ENCODE results near the gene DGCR2. TPM values are rescaled to one million over a fixed set of nuclear protein-coding genes. Genes with fewer than 3 reads are reported as not detected.

DGCR2 gene
- total RNA-seq, 1 experiment from 2014 or later, result 29.3 TPM

DNA sequence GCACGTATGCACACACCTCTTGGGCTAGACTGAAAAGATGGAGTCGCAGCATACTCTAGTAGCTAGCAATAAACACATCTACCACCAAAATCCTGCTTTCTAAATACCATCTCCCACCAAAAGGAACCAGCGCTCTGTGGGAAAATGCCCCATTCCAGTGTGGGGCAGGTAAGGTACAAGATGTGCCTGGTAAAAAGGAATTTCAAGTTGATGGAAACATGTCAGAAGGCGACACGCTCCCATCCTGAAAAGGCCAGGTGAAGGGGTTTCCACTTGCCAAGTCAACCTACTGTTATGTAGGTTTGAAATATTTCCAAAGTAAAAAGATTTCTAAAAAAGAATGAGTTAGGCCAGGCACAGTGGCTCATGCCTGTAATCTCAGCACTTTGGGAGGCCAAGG is 8.8 kb downstream of the DGCR2 start:
- no peak for DNase-seq
- Histone ChIP-seq H3K27ac (no peak overlapping the region), H3K4me1 (no peaks in the 10 kb centered on the region), H3K27me3 (no peaks in the 10 kb centered on the region), H3K36me3 (no peaks in the 10 kb centered on the region; the same call in none of the 2 replicates), H3K9me3 (replicated peaks) (no peaks in the 10 kb centered on the region), H3K4me3 (no peak overlapping the region)

DNA sequence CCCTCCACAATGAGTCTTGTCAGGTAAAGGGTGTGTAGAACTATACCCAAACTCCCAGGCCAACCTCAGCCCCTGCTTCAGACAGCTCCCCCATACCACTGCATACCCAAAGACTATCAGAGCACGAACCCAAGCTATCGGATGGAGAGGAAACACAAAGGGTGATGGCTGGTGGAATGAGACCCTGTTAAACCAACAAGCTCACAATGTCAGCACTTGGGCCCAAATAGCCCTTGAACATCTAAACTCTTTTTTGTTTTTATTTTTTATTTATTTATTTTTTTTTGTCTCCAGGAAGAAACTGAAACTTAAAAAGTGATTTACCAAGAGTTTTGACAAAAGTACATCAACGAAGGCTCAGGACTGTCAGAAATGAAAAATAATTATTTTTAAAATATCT is 10.6 kb downstream of the DGCR2 start:
- Histone ChIP-seq H3K36me3 (no peaks in the 10 kb centered on the region; the same call in none of the 2 replicates), H3K4me1 (peaks cover 17% of the 10 kb centered on the region), H3K27ac (no peak overlapping the region), H3K4me3 (no peak overlapping the region), H3K9me3 (replicated peaks) (no peaks in the 10 kb centered on the region), H3K27me3 (no peaks in the 10 kb centered on the region)
- no peak for DNase-seq

DNA sequence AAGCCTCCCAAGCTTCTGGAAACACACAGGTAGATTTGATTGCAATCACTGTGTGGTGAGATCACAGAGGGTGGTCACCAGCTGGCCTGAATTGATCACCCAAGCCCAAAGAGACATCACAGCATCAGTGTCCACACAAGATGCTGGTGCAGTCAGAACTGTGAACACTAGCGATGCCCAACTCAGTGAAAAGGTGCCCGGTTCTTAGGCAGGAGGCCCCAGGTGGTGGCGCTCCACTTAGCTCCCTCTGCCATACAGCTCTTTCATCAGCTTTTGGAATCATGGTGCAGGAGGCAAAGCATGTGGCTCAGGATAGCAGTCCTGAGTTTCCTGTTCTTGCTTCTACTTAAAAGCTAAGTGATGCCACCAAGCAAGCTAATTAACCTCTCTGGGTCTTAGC is 11.1 kb downstream of the DGCR2 start:
- no peak overlapping the region for H3K4me3 ChIP-seq
- H3K9me3 ChIP-seq (replicated peaks), result no peaks in the 10 kb centered on the region
- H3K27ac ChIP-seq, result no peak overlapping the region
- no peak for DNase-seq
- peaks cover 20% of the 10 kb centered on the region for H3K4me1 ChIP-seq
- no peaks in the 10 kb centered on the region; the same call in none of the 2 replicates for H3K36me3 ChIP-seq
- H3K27me3 ChIP-seq, result no peaks in the 10 kb centered on the region

DNA sequence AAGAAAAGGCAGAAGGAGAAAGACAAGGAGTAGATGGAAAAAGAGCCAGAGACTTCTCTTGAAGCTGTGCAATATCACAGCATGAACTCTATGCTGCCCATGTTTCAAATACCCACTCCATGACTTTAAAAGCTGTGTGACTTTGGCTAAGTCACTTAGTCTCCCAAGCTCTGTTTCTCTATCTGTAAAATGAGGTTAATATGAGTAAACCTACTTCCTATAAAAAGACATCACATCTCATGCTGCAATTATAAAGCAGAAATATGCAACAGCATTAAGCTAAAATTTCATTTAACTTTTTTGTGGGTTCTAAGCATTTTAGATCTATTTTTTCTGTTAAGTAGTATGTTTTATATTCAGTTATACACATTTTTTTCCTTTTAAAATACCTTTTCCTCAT is 11.6 kb downstream of the DGCR2 start:
- Histone ChIP-seq H3K27me3 (no peaks in the 10 kb centered on the region), H3K36me3 (no peaks in the 10 kb centered on the region; the same call in none of the 2 replicates), H3K4me1 (peaks cover 20% of the 10 kb centered on the region), H3K27ac (no peak overlapping the region), H3K9me3 (replicated peaks) (no peaks in the 10 kb centered on the region), H3K4me3 (no peak overlapping the region)
- DNase-seq, result no peak

DNA sequence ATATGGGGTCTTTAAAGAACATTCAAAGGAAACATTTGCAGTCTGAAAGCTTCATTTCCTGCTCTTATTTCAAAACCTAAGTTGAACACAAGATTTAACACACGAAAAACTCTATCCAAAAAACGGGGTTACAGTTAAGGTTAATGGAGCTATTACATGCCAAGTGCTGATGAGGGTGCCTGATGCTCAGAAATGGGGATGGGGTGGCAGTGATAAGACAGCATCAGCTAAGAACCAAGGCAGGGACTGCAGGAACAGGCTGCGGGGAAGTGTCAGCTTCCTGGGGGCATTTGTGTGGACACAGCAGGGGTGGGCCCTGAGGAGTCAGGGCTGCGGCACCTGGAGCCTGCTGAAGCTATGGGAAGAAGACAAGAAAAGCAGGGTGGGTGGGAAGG is 12.2 kb downstream of the DGCR2 start:
- Histone ChIP-seq H3K27me3 (no peaks in the 10 kb centered on the region), H3K4me1 (peaks cover 20% of the 10 kb centered on the region), H3K4me3 (no peak overlapping the region), H3K27ac (no peak overlapping the region), H3K9me3 (replicated peaks) (no peaks in the 10 kb centered on the region), H3K36me3 (no peaks in the 10 kb centered on the region; the same call in 1 of the 2 replicates)
- no peak for DNase-seq

DNA sequence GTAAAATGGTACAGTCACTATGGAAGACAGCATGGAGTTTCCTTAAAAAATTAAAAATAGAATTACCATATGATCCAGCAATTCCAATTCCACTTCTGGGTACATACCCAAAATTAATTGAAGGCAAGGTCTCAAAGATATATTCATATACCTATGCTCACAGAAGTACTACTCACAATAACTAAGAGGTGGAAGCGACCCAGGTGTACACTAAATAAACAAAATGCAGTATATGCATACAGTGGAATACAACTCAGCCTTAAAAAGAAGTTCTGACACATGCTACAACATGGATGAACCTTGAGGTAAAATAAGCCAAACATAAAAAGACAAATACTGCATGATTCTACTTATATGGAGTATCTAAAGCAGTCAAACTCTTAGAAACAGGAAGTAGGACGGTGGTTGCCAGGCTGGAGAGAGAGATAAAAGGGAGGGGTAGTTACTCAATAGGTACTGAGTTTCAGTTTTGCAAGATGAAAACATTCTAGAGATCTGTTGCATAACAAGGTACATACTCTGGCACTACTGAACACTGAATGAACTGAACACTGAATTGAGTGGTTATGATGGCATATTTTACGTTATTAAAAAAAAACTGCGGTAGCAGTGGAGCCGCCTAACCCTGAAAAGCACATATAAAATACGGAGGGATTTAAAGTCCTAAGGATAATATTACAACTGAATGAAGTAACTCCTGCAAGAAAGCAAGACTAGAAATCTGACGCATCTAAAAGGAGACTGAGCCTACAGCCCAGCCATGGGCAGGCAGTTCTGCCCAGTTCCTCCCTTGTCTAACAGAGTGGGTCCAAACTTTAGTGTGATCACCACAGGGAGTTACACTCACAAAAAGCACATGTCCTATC is 12.8 kb downstream of the DGCR2 start:
- Histone ChIP-seq H3K4me3 (no peak overlapping the region), H3K9me3 (replicated peaks) (no peaks in the 10 kb centered on the region), H3K36me3 (no peaks in the 10 kb centered on the region; the same call in 1 of the 2 replicates), H3K27ac (no peak overlapping the region), H3K4me1 (peaks cover 25% of the 10 kb centered on the region), H3K27me3 (no peaks in the 10 kb centered on the region)
- DNase-seq, result no peak

DNA sequence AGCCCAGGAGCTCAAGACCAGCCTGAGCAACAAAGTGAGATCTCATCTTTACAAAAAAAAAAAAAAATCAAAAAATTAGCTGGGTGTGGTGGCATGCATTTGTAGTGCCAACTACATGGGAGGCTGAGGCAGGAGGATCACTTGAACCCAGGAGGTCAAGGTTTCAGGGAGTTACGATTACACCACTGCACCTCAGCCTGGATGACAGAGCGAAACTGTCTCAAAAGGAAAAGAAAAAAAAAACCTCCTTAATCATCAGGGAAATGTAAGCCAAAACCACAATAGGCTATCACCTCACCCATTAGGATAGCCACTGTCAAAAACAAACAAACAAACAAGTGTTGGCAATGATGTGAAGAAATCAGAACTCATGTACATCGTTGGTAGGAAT is 13.4 kb downstream of the DGCR2 start:
- H3K27ac ChIP-seq, result no peak overlapping the region
- H3K9me3 ChIP-seq (replicated peaks), result no peaks in the 10 kb centered on the region
- no peak for DNase-seq
- no peak overlapping the region for H3K4me3 ChIP-seq
- no peaks in the 10 kb centered on the region; the same call in 1 of the 2 replicates for H3K36me3 ChIP-seq
- H3K27me3 ChIP-seq, result no peaks in the 10 kb centered on the region
- peaks cover 31% of the 10 kb centered on the region for H3K4me1 ChIP-seq

DNA sequence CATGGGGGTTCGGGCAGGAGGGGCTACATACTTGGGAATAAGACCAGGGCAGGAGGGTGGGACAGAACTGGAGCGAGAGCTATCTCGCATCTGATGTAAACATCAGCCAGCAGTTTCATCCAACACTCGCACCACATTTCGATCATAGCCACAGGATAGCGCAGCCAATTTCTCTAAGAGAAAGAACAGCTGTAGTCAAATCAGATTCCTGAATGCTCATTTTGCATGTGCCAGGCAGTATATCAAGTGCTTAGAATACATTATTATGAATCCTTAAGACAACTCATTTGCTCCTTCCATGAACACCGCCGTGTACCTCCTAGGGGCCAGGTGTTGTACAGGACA is 14.5 kb downstream of the DGCR2 start:
- Histone ChIP-seq H3K4me3 (no peak overlapping the region), H3K36me3 (no peaks in the 10 kb centered on the region; the same call in 1 of the 2 replicates), H3K9me3 (replicated peaks) (no peaks in the 10 kb centered on the region), H3K27ac (peak overlapping the region; percentile 13), H3K4me1 (peaks cover 36% of the 10 kb centered on the region), H3K27me3 (no peaks in the 10 kb centered on the region)
- peak in 1 of 2 experiments; percentile 34 for DNase-seq

DNA sequence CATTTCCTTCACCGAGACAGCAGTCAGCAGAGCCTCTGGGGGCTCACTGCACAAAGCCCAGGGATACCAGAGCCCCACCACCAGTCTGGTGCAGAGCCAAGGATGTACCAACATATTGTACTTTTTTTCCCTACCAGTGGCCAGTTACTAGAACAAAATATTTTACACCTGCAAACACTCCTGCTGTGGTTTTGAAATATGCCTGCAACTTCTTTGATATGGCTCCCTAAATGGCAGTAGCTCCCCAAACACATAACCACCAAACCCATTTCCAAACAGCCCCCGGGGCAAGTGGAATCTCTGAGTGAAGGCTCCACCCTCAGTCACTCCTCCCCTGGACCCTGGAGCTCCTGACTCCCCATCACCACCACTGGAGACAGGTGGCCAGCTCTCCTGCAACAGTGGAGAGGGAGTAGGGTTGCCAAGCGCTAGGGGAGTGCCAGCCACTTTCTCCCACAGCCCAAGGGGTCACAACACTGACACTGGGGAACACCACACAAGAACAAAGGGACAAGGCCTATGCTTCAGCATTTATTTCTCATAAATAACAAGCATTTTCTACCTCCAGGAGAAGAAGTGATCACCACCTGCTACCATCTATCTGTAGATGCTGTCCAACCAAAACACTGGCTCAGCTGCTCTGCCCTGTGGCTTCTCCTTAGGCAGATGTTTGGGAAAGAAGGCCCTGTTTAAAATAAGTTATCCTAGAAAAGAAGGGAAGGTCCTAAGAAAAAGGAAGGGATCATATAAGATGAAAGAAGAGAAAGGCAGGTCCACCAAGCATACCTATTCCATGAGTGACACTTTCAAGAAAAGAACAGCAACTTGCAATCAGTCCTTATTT is 15.1 kb downstream of the DGCR2 start:
- H3K27ac ChIP-seq, result peak overlapping the region; percentile 13
- peaks cover 36% of the 10 kb centered on the region for H3K4me1 ChIP-seq
- no peaks in the 10 kb centered on the region for H3K9me3 ChIP-seq (replicated peaks)
- H3K4me3 ChIP-seq, result no peak overlapping the region
- no peaks in the 10 kb centered on the region for H3K36me3 ChIP-seq
- DNase-seq, result peak; percentile 42 to 70
- H3K27me3 ChIP-seq, result no peaks in the 10 kb centered on the region

DNA sequence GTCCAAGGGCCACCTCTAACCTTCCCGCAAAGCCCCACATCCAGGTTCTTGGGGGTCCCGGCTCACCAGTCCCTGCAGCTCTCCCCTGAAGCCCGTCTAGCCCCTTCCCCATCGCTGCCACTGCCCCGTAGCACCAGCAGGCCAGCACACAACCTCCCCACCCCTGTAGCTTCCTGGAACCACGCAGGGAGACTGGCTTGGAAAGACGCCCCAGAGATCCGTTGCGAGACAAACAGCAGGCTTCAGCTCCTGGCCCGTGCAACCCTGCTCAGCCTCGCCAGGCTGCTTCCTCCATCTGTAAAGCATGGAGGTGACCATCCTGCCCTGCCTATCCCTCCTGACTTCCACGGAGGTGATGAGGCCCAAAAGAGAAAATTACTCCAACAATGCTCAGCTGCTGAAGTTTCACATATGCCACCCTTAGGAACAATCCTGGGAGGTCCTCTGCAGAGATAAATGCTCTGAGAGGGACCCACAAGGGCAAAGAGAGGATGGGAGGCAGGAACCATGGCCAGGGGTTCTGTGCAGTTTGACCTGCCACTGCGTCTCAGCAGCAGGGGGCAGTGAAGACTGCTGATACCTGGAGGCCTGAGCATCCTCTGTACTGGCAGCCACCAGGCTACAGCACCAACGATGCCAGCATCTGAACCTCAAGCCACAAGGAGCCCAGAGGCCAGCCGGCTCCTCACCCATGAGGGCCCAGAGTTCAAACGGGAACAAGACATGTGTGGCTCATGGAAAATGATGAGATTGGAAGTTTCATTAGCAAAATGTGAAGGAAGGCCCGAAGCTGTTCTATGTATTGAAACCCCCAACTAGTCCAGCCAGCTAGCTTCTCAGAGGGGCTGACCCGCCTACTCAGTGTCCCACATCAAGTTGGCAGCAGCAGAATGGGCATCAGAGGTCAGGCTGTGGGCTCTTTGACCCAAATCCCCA is 16.1 kb downstream of the DGCR2 start:
- Histone ChIP-seq H3K4me1 (peaks cover 36% of the 10 kb centered on the region), H3K27me3 (no peaks in the 10 kb centered on the region), H3K36me3 (no peaks in the 10 kb centered on the region), H3K9me3 (replicated peaks) (no peaks in the 10 kb centered on the region), H3K27ac (no peak overlapping the region), H3K4me3 (no peak overlapping the region)
- DNase-seq, result no peak

DNA sequence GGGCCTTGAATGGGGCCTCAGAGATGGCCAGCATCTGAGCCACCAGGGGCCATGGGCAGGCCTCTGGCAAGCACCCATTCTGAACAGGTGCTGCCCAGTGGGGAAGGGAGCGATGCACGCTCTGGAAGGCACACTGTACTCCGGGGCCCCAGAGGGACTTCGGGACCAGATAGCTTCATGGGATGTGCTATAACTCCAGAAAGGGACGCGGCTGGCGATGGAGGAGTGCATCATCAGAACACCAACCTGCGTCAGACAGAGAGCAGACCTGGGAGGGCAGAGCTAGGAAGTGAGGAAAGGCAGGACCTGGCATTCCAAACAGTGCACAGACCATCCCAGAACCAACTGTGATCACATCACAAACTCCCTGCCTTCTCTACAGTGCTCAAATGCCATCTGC is 16.8 kb downstream of the DGCR2 start:
- no peak overlapping the region for H3K27ac ChIP-seq
- H3K36me3 ChIP-seq, result no peaks in the 10 kb centered on the region
- no peaks in the 10 kb centered on the region for H3K27me3 ChIP-seq
- H3K4me3 ChIP-seq, result no peak overlapping the region
- no peak for DNase-seq
- peaks cover 36% of the 10 kb centered on the region for H3K4me1 ChIP-seq
- no peaks in the 10 kb centered on the region for H3K9me3 ChIP-seq (replicated peaks)

DNA sequence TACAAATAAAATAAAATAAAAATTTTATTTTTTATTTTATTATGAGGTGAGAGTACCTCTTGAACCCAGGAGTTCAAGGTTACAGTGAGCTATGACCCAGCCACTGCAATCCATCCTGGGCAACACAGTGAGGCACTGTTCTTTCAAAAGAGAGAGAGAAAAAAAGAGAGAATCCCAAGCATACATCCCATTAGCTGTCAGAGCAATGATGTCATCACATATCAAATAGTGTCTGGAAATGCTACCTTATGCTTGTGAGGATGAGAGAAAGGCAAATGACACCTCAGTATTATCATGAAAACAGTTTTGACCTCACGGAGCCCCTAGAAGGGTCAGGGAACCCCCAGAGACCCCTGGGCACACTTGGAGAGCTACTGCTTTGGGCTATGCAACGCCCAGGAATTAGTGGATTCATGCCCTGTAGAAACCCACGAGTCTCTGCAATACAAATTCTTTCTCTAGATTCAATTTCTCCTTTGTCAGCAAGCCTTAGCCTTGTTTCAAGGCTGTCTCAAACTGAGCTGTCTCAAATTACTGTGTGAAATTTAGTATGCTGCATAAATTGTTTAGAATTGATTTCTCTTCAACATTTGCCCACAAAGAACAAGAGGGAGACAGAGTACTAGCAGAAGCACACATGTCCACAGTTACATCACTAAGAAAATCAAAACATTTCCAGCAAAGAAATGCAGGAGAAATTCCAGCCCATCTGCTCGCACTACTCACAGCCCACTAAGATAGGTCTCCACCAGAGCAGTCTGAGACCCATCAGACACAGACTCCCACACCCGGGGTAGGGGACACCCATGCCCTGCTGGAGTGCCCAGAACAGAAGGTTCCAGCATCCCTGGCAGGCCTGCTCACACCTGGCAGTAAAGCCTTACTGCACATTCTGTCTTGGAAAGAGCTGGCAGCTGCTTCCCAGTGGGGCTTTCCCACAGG is 18.1 kb downstream of the DGCR2 start:
- Histone ChIP-seq H3K9me3 (replicated peaks) (no peaks in the 10 kb centered on the region), H3K4me3 (no peak overlapping the region), H3K27ac (peak overlapping the region; percentile 36), H3K4me1 (peaks cover 36% of the 10 kb centered on the region), H3K27me3 (no peaks in the 10 kb centered on the region), H3K36me3 (no peaks in the 10 kb centered on the region)
- peak; percentile 25 to 58 for DNase-seq

DNA sequence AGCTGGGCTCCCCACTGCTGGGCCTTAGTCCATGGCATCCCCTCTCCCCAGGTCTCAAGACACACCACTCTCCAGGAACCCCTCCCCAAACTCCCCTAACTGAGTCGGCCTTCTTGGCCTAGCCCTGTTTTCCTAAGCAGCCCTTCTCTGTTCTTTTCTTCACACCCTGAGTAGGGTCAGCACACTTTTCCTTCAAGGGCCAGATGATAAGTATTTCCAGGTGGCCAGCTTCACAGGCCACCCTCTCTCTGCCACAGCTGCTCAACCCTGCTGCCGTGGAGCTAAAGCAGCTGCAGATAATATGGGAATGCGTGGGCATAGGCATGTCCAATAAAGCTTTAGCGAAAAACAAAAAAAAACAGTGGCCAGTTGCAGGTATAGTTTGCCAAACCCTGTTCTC is 24.1 kb downstream of the DGCR2 start:
- Histone ChIP-seq H3K27ac (peak overlapping the region; percentile 68), H3K9me3 (replicated peaks) (no peaks in the 10 kb centered on the region), H3K4me1 (peaks cover 16% of the 10 kb centered on the region), H3K36me3 (peaks cover 4% of the 10 kb centered on the region), H3K27me3 (no peaks in the 10 kb centered on the region), H3K4me3 (no peak overlapping the region)
- peak; percentile 62 to 77 for DNase-seq

Data from SJCRH30 (cell line).